ENCODE data around the gene SLC39A8. TPM values are rescaled to one million over a fixed set of nuclear protein-coding genes. Genes with fewer than 3 reads are reported as not detected.
"Not testable (repeated sequence)": the region's sequence is repeated elsewhere in the genome, so short reads cannot be mapped to it uniquely, and the experiment has no call there.

Gene SLC39A8
- total RNA-seq, 1 donor from 2014 or later, result 23.6 TPM

GRCh38 chr4:102246416-102246815 lies 98.9 kb downstream of the SLC39A8 start:
- no peak for ATAC-seq
- no peak for DNase-seq (ENCODE audit: low spot score)

- ATAC-seq, result no peak
- DNase-seq (ENCODE audit: low spot score), result no peak
Measured at GRCh38 chr4:102244878-102245535, 100.3 kb downstream of the SLC39A8 start.

- ATAC-seq, result not testable (repeated sequence)
Measured at GRCh38 chr4:102243296-102243695, 102.0 kb downstream of the SLC39A8 start.

GRCh38 chr4:102234243-102234838 lies 110.9 kb downstream of the SLC39A8 start:
- ATAC-seq (no peak), DNase-seq (ENCODE audit: low spot score) (no peak)

More at GRCh38 chr4:102243296-102243695, 102.0 kb downstream of the SLC39A8 start:
- not testable (repeated sequence) for DNase-seq (ENCODE audit: low spot score)

GRCh38 chr4:102230194-102230593 lies 115.1 kb downstream of the SLC39A8 start:
- DNase-seq (ENCODE audit: low spot score), result no peak
- no peak for ATAC-seq

- no peak for DNase-seq (ENCODE audit: low spot score)
- no peak for ATAC-seq
Measured at GRCh38 chr4:102227388-102227787, 117.9 kb downstream of the SLC39A8 start.

GRCh38 chr4:102223461-102223860 lies 121.8 kb downstream of the SLC39A8 start:
- DNase-seq (ENCODE audit: low spot score) (no peak), ATAC-seq (no peak)

- DNase-seq (ENCODE audit: low spot score) (no peak), ATAC-seq (no peak)
Measured at GRCh38 chr4:102222838-102223409, 122.4 kb downstream of the SLC39A8 start.

- no peak for DNase-seq (ENCODE audit: low spot score)
Measured at GRCh38 chr4:102219129-102219528, 126.2 kb downstream of the SLC39A8 start.

GRCh38 chr4:102218656-102219055 lies 126.6 kb downstream of the SLC39A8 start:
- DNase-seq (ENCODE audit: low spot score) (no peak), ATAC-seq (no peak)

More at GRCh38 chr4:102219129-102219528, 126.2 kb downstream of the SLC39A8 start:
- ATAC-seq, result no peak

- no peak for DNase-seq (ENCODE audit: low spot score)
- ATAC-seq, result no peak
Measured at GRCh38 chr4:102217775-102218355, 127.4 kb downstream of the SLC39A8 start.

GRCh38 chr4:102217345-102217744 lies 127.9 kb downstream of the SLC39A8 start:
- ATAC-seq (no peak), DNase-seq (ENCODE audit: low spot score) (no peak)

GRCh38 chr4:102216666-102217065 lies 128.6 kb downstream of the SLC39A8 start:
- ATAC-seq (no peak), DNase-seq (ENCODE audit: low spot score) (no peak)

GRCh38 chr4:102213031-102213430 lies 132.3 kb downstream of the SLC39A8 start:
- DNase-seq (ENCODE audit: low spot score) (no peak), ATAC-seq (no peak)

Other genes with a start within 250 kb of the SLC39A8 start
- gene NFKB1, start 155.9 kb upstream of the SLC39A8 start, total RNA-seq, result 15.6 TPM